Fibroblast of lung (primary cell): ENCODE measurements around the gene UBTF.

ENCODE experiments used
- EZH2 ChIP-seq: IDR thresholded peaks from 2 replicates; pipeline ENCODE4 v1.5.1; 2012; ENCODE audit warnings: low read length, control low read depth, mild to moderate bottlenecking; ENCODE audit errors: missing control alignments
- TF ChIP-seq, protein P1 (sequence below), 2 donors: IDR thresholded peaks in 1 of 2; conservative IDR thresholded peaks in 1 of 2; 1 replicate in 1 of 2; 2 replicates in 1 of 2; pipeline ENCODE4 v1.5.1; 2011 to 2012; ENCODE audit warnings: low read length in 2 of 2, control low read depth in 1 of 2, inconsistent platforms in 1 of 2, low read depth in 1 of 2, mild to moderate bottlenecking in 1 of 2

- TF ChIP-seq, protein P1, sequence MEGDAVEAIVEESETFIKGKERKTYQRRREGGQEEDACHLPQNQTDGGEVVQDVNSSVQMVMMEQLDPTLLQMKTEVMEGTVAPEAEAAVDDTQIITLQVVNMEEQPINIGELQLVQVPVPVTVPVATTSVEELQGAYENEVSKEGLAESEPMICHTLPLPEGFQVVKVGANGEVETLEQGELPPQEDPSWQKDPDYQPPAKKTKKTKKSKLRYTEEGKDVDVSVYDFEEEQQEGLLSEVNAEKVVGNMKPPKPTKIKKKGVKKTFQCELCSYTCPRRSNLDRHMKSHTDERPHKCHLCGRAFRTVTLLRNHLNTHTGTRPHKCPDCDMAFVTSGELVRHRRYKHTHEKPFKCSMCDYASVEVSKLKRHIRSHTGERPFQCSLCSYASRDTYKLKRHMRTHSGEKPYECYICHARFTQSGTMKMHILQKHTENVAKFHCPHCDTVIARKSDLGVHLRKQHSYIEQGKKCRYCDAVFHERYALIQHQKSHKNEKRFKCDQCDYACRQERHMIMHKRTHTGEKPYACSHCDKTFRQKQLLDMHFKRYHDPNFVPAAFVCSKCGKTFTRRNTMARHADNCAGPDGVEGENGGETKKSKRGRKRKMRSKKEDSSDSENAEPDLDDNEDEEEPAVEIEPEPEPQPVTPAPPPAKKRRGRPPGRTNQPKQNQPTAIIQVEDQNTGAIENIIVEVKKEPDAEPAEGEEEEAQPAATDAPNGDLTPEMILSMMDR (conservative IDR thresholded peaks at IDR 0.05 in 1 of 2, IDR thresholded peaks at IDR 0.05 in 1 of 2; ENCODE audit: low read depth in 1 of 2, low read length in 2 of 2), result no peak
- TF ChIP-seq EZH2, result no peak
These were observed 36.4 kb upstream of the UBTF start for GRCh38 chr17:44255915-44256314.
